Keratinocyte (primary cell): ENCODE results near the gene OSBPL8. TPM values are rescaled to one million over a fixed set of nuclear protein-coding genes. Genes with fewer than 3 reads are reported as not detected.

Experiments
- DNase-seq: peaks from one replicate; pipeline ENCODE4 v3.0.0-alpha.2; 2011; ENCODE audit warnings: low read depth, missing footprints, low spot score
- FAIRE-seq: peaks from 2 replicates; lab custom pipeline; 2011; peaks lifted over from hg19 to GRCh38; lab: Jason Lieb, UNC
- H2AFZ ChIP-seq: 2 replicates; pipeline ENCODE4 v1.6.0; 2012; ENCODE audit warnings: low read length, control low read depth, inconsistent platforms; ENCODE audit not compliant: control insufficient read depth
- H3K27ac ChIP-seq: 2 replicates; pipeline ENCODE4 v1.5.1; 2011; ENCODE audit warnings: low read length; ENCODE audit not compliant: control insufficient read depth, insufficient read depth
- H3K27me3 ChIP-seq: 3 replicates; pipeline ENCODE4 v1.6.0; 2011; ENCODE audit warnings: low read length; ENCODE audit not compliant: control insufficient read depth, insufficient read depth; ENCODE audit errors: extremely low read depth
- H3K36me3 ChIP-seq, 2 experiments: 2 replicates in 1 of 2; 3 replicates in 1 of 2; pipeline ENCODE4 v1.5.1; 2011; ENCODE audit warnings: low read length in 2 of 2, mild to moderate bottlenecking in 1 of 2; ENCODE audit not compliant: control insufficient read depth in 2 of 2, insufficient read depth in 2 of 2; ENCODE audit errors: extremely low read depth in 1 of 2
- H3K4me1 ChIP-seq: 3 replicates; pipeline ENCODE4 v1.5.1; 2011; ENCODE audit warnings: low read length; ENCODE audit not compliant: control insufficient read depth, insufficient read depth; ENCODE audit errors: extremely low read depth
- H3K4me2 ChIP-seq: 3 replicates; pipeline ENCODE4 v1.6.0; 2011; ENCODE audit warnings: low read depth, low read length; ENCODE audit not compliant: control insufficient read depth, insufficient read depth; ENCODE audit errors: extremely low read depth
- H3K4me3 ChIP-seq, 3 experiments: fragments of 200-600 bp in 1 of 3; sonication (generic) in 1 of 3; 2 replicates in 2 of 3; 3 replicates in 1 of 3; pipeline ENCODE4 v1.5.1; 2011 to 2016; ENCODE audit warnings: low read length in 3 of 3, mild to moderate bottlenecking in 3 of 3, control low read depth in 2 of 3, inconsistent platforms in 1 of 3, low read depth in 1 of 3, mixed read lengths in 1 of 3, mixed run types in 1 of 3, moderate library complexity in 1 of 3; ENCODE audit not compliant: control insufficient read depth in 2 of 3, insufficient read depth in 2 of 3; ENCODE audit errors: extremely low read depth in 1 of 3
- H3K79me2 ChIP-seq: 2 replicates; pipeline ENCODE4 v1.6.0; 2012; ENCODE audit warnings: low read length; ENCODE audit not compliant: control insufficient read depth, insufficient read depth
- H3K9ac ChIP-seq: 3 replicates; pipeline ENCODE4 v1.6.0; 2011; ENCODE audit warnings: low read length; ENCODE audit not compliant: control insufficient read depth, insufficient read depth; ENCODE audit errors: extremely low read depth
- H3K9me1 ChIP-seq: 3 replicates; pipeline ENCODE4 v1.6.0; 2011; ENCODE audit warnings: low read length; ENCODE audit not compliant: control insufficient read depth, insufficient read depth; ENCODE audit errors: extremely low read depth
- H3K9me3 ChIP-seq: 2 replicates; pipeline ENCODE4 v1.5.1; 2012; ENCODE audit warnings: low read depth, low read length; ENCODE audit not compliant: control insufficient read depth
- H4K20me1 ChIP-seq: 3 replicates; pipeline ENCODE4 v1.6.0; 2011; ENCODE audit warnings: low read length; ENCODE audit not compliant: control insufficient read depth, insufficient read depth; ENCODE audit errors: extremely low read depth
- CTCF ChIP-seq, 3 experiments: IDR thresholded peaks in 1 of 3; conservative IDR thresholded peaks in 1 of 3; optimal IDR thresholded peaks in 1 of 3; 2 replicates in 2 of 3; 3 replicates in 1 of 3; pipeline versions ENCODE3 to v1.5.1; 2011; ENCODE audit warnings: low read length in 3 of 3, mild to moderate bottlenecking in 3 of 3, moderate library complexity in 2 of 3, control low read depth in 1 of 3, inconsistent platforms in 1 of 3; ENCODE audit not compliant: insufficient read depth in 2 of 3; ENCODE audit errors: extremely low read depth in 1 of 3
- EZH2 ChIP-seq: IDR thresholded peaks from one replicate; pipeline ENCODE4 v1.6.1; 2012; ENCODE audit warnings: inconsistent platforms, mild to moderate bottlenecking, low read length, moderate library complexity
- dilution Hi-C: fragments of 300-500 bp; cut with MboI; formaldehyde crosslinking; loops from one replicate; pipeline ENCODE4 v1.7.0; 2020; ENCODE audit warnings: low sequenced_read_pairs; ENCODE audit not compliant: extremely low pct_ligation_motif_present
- polyA plus RNA-seq, 5 experiments: library from polyadenylated mRNA; depleted of rRNA in 3 of 5; stranded (reverse) in 3 of 5; stranded (forward) in 1 of 5; unstranded in 1 of 5; fragments of >200 nt; gene quantifications; 1 replicate in 1 of 5; 2 replicates in 3 of 5; 3 replicates in 1 of 5; pipeline versions ENCODE4 v1.2.1 to v1.2.3, GENCODE V29; 2011 to 2012; ENCODE audit warnings: missing spikeins in 2 of 5, low read depth in 1 of 5, low replicate concordance in 1 of 5

The OSBPL8 gene
- polyA plus RNA-seq, 1 donor (not counting 4 experiments of a cell fraction or from before 2014, with no cell fraction given) = 33.7 TPM

DNA sequence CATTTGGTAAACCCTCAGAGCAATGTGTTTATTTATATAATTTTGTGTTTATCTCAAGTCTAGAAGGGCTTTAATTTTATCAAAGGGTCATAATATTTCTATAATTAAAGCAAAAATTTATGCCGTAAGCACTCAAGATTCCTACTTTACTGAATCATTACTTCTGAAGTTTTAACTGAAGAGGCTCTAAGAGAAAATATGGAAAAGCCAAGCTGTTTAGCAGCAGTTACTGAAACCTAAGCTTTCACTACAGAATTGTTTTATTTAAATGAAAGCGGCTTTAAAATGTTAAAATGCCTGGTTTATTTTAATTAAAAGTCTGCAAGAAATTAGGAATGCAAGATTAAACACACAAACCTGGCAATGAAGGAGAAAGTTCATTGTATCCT is 137.4 kb downstream of the OSBPL8 start:
- Histone ChIP-seq H3K9me3 (no peaks in the 10 kb centered on the region), H3K4me3 (peak overlapping the region; percentile 13 to 77 (median 69)), H3K4me2 (peak overlapping the region; percentile 96), H3K36me3 (no peaks in the 10 kb centered on the region), H2AFZ (peak overlapping the region; percentile 60), H3K27ac (peak overlapping the region; percentile 80), H4K20me1 (no peaks in the 10 kb centered on the region), H3K79me2 (peaks cover 9% of the 10 kb centered on the region), H3K27me3 (no peaks in the 10 kb centered on the region), H3K9ac (peak overlapping the region; percentile 71), H3K9me1 (no peaks in the 10 kb centered on the region), H3K4me1 (peaks cover 6% of the 10 kb centered on the region)
- dilution Hi-C loops = no loop called here
- DNase-seq = no peak
- no peak for FAIRE-seq
- no peak for TF ChIP-seq EZH2
- TF ChIP-seq CTCF (optimal IDR thresholded peaks at IDR 0.05 in 1 of 3, IDR thresholded peaks at IDR 0.05 in 1 of 3, conservative IDR thresholded peaks at IDR 0.05 in 1 of 3; ENCODE audit: extremely low read depth in 1 of 3, insufficient read depth in 2 of 3, low read length in 3 of 3) = no peak

DNA sequence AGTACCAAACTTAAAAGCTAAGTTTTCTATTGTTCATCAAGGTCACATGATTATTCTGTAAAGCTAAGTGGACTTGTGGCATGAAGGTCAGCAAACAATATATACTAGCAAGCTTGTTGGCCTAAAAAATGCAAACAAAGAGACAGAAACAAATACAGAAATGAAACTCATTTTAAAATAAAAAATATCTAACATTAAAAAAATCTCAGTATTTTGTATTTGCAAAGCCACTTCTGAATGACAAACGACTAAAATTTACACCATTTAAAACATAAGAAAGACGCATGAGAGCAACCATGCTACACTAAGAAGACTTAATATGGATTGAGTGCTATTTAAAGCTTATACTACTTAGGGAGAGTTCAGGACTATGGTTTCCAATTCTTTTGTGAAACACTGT is 138.5 kb downstream of the OSBPL8 start:
- Histone ChIP-seq H4K20me1 (no peaks in the 10 kb centered on the region), H3K9me3 (no peaks in the 10 kb centered on the region), H3K27ac (peak overlapping the region; percentile 45), H3K36me3 (no peaks in the 10 kb centered on the region), H3K27me3 (no peaks in the 10 kb centered on the region), H3K9me1 (no peaks in the 10 kb centered on the region), H2AFZ (no peak overlapping the region), H3K79me2 (peaks cover 9% of the 10 kb centered on the region), H3K4me2 (peak overlapping the region; percentile 96), H3K4me1 (peaks cover 6% of the 10 kb centered on the region), H3K4me3 (no peak overlapping the region), H3K9ac (no peak overlapping the region)
- FAIRE-seq (no peak), DNase-seq (no peak)
- dilution Hi-C loops = no loop called here
- TF ChIP-seq EZH2 (no peak), CTCF (optimal IDR thresholded peaks at IDR 0.05 in 1 of 3, IDR thresholded peaks at IDR 0.05 in 1 of 3, conservative IDR thresholded peaks at IDR 0.05 in 1 of 3; ENCODE audit: extremely low read depth in 1 of 3, insufficient read depth in 2 of 3, low read length in 3 of 3) (no peak)
